Activated CD4-positive, CD25-positive, alpha-beta regulatory T cell treated with anti-CD3 and anti-CD28 coated beads, Interleukin-2, amount 50 U/mL, for 16 hours (primary cell): ENCODE measurements around the gene LRRC31.
A peak's percentile ranks its signal among the peaks of the same experiment; 100 is the strongest.

Experiments
- DNase-seq: peaks from one replicate; pipeline ENCODE4 v3.0.0-alpha.2; 2020; ENCODE audit warnings: low read depth, low spot score

The LRRC31 gene

GRCh38 chr3:169863458-169863899 lies 6.3 kb downstream of the LRRC31 start:
- DNase-seq: peak; percentile 21

GRCh38 chr3:169861871-169862270 lies 7.9 kb downstream of the LRRC31 start:
- no peak for DNase-seq

- no peak for DNase-seq
Measured at GRCh38 chr3:169857811-169858210, 11.9 kb downstream of the LRRC31 start.

- DNase-seq: no peak
Measured at GRCh38 chr3:169855514-169855913, 14.2 kb downstream of the LRRC31 start.

GRCh38 chr3:169850618-169851017 lies 19.1 kb downstream of the LRRC31 start:
- no peak for DNase-seq

- no peak for DNase-seq
Measured at GRCh38 chr3:169848741-169849140, 21.0 kb downstream of the LRRC31 start.

GRCh38 chr3:169847896-169848295 lies 21.8 kb downstream of the LRRC31 start:
- DNase-seq: no peak

GRCh38 chr3:169846458-169847193 lies 23.1 kb downstream of the LRRC31 start:
- DNase-seq: no peak

GRCh38 chr3:169842960-169843359 lies 26.8 kb downstream of the LRRC31 start:
- no peak for DNase-seq

GRCh38 chr3:169841171-169841570 lies 28.6 kb downstream of the LRRC31 start:
- DNase-seq: no peak

- DNase-seq: no peak
Measured at GRCh38 chr3:169838511-169839030, 31.2 kb downstream of the LRRC31 start.

- DNase-seq: no peak
Measured at GRCh38 chr3:169836942-169837275, 32.8 kb downstream of the LRRC31 start.

GRCh38 chr3:169836078-169836941 lies 33.4 kb downstream of the LRRC31 start:
- no peak for DNase-seq

GRCh38 chr3:169835533-169835932 lies 34.2 kb downstream of the LRRC31 start:
- no peak for DNase-seq

GRCh38 chr3:169827712-169828111 lies 42.0 kb downstream of the LRRC31 start:
- DNase-seq: no peak

GRCh38 chr3:169825316-169825715 lies 44.4 kb downstream of the LRRC31 start:
- DNase-seq: no peak

- DNase-seq: no peak
Measured at GRCh38 chr3:169822983-169823382, 46.8 kb downstream of the LRRC31 start.

- no peak for DNase-seq
Measured at GRCh38 chr3:169822540-169822939, 47.2 kb downstream of the LRRC31 start.

- no peak for DNase-seq
Measured at GRCh38 chr3:169822091-169822490, 47.6 kb downstream of the LRRC31 start.

- DNase-seq: no peak
Measured at GRCh38 chr3:169818316-169818715, 51.4 kb downstream of the LRRC31 start.

GRCh38 chr3:169815590-169816150 lies 54.1 kb downstream of the LRRC31 start:
- DNase-seq: no peak

- DNase-seq: peak; percentile 53
Measured at GRCh38 chr3:169813757-169814517, 55.8 kb downstream of the LRRC31 start.
